NCI-H82 (cell line): ENCODE results near the gene KRTAP22-2.

Source experiments
- DNase-seq: peaks from one replicate; lab custom pipeline; 2025; lab: John Stamatoyannopoulos, UW

The KRTAP22-2 gene

DNA sequence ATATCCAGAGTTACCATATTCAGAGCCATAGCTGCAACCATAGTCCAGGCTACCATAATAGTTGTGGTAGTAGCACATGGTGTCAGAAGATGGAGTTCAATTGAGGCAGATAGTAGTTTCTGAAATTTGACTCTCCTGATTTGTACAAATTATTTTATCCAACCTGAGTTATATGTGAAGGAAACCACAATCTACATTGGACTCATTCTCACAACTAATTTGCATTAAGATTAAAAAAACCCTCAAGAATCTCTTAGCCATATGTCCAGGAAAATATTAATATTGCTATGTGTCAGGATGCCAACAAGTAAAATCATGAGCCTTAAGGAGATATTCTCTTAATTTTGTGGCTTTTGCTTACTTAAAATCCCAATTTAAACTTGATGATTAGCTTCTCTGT is at the start of gene KRTAP22-2:
TSS of gene KRTAP22-2 (minus strand) at position 101 of the 400 bp plus-strand sequence.
- DNase-seq, result no peak

DNA sequence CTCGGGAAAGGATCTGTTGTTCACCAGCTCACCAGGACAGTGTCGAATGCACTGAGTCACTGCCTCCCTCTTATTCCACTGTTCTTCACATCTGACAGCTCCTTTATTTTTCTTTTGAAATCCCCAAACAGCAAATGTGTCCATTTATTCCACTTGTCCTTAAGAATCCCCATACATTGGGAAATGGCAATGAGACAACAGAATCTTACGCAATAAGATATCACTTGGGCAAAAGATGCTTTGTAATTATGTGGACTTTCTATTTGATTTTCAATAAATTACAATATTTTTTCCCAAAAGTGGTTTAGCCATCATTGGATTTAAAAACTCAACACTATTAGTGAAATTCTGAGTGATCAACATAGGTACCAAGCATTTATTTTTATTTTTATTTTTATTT is 48.5 kb upstream of the KRTAP22-2 start:
- no peak for DNase-seq

DNA sequence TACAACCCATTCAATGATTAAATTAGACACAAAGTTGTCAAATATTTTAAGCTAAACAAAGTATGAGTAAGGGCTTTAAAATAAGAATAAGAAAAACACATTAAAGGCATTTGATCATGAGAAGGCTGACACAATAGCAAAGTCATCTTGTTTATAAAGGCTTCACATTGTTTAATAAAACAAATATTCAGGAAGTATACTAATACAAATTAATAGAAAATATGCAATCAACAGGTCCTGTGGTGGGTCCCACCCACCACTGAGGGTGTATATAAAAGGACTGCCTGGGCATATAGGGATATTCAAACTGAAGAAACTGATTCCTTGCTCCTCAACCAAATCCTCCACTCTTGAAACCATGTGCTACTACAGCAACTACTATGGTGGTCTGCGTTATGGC is 44.7 kb upstream of the KRTAP22-2 start, which contains the start of gene KRTAP20-2:
TSS of gene KRTAP20-2 (plus strand) at position 301 of the 400 bp plus-strand sequence. CDS start at position 359, 58 bp downstream.
- DNase-seq, result no peak

DNA sequence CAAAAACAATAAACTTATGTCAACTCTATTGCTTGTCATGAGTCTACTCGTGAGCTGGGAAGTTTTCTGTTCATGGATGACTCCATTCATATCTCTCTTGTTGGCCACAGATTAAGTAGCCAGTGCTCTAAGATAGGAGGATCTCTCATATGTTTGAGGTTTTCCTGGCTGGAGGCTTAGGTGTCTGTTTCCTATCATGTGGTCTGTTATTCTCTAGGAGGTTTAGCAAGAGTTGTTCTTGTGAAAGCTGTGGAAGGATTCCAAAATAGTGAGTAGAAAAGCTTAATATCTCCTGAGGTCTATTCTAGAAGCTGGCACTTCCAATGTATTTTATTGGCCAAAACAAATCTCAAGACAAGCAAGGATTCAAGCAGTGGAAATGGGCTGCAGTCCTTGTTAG is 39.0 kb upstream of the KRTAP22-2 start:
- DNase-seq, result no peak

DNA sequence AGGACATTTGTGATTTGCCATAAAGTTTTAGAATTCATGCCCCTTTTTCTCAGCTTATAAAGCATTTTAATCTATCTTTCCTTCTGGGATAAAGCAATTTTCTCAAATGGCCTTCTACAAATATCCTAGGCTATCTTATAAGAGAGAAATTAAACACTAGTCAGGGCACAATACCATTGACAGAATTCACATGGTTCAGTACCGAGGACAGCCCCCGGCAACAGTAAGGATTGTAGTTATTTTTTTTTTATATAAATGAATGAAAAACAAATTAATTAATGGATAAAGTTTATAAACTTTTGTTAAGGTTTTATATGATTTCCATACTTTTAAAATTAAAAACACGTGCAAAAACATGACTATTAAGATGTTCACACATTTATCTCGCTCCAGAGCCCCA is 37.9 kb upstream of the KRTAP22-2 start:
- DNase-seq, result no peak

DNA sequence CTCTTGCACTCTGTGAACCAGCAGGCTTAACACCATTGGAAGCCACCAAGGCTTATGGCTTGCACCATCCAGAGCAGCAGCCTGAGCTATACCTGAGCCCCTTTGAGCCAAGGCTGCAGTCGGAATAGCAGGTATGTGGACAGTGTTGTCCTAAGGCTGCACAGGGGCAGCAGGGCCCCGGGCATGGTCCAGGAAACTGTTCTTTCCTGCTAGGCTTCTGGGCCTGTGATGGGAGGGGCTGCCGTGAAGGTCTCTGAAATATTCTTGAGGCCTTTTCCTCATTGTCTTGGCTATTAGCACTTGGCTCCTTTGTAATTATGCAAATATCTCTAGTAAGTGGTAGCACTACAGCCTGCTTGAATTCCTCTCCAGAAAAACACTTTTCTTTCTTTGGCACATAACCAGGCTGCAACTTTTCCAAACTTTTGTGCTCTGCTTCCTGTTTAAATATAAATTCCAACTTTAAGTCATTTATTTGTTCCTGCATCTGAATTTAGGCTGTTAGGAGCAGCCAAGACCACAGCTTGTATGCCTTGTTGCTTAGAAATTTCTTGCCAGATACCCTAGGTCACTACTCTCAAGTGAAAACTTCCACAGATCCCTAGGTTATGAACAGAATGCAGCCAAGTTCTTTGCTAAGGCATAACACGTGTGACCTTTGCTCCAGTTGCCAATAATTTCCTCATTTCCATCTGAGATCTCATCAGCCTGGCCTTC is 35.4 kb upstream of the KRTAP22-2 start:
- no peak for DNase-seq

DNA sequence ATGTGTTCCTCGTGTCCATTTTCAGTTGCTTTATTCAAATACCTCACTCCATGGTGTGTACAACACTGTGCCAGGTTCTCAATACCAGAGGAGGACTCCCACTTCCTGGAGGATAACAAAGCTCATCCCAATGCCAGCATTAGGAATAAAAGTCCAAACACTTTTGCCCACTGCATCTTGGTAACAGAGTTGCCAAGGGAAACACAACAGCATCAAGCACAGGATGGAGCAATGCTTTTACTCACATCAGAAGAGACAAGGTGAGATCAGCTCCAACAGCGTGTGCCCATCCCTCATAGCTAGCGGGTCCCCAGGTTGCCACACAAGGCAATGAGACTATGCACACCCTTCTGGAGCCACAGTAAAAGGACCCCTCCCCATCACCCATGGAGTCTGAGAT is 33.2 kb upstream of the KRTAP22-2 start:
- no peak for DNase-seq

DNA sequence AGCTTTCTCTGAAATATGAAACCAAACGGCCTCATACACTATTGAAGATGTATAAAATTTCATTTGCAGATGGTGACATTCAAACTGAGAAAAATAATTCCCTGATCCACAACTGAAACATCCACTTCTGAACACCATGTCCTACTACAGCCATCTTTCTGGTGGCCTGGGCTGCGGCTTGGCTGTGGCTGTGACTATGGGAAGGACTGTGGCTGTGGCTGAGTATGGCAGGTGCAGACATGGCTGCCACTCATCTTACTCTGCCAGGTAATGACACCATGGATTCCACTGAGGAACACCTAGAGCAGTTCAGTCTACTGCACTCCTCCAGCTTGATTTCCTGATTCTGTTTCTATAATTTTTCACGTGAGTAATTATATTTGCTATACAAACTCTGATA is 30.3 kb upstream of the KRTAP22-2 start, which contains the start of gene KRTAP20-4:
TSS of gene KRTAP20-4 (plus strand) at position 106 of the 400 bp plus-strand sequence.
- DNase-seq, result no peak

DNA sequence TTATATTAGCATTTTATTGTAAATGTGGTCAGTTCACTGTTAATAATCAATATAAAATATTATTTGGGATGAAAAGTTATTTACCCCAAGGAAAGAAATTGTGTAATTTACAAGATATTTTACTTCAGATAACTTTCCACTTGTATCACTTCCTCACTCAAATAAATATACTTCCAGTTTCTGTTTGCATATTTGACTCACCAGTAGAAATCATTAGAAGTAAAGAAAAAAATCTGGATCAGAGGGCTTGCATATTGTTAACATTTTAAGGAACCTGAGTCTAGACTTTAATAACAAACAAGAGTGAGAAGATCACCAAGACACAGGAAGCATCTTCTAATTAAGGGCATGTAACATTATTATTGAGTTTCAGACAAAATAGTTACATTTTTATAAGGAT is 29.9 kb upstream of the KRTAP22-2 start:
- DNase-seq, result no peak

DNA sequence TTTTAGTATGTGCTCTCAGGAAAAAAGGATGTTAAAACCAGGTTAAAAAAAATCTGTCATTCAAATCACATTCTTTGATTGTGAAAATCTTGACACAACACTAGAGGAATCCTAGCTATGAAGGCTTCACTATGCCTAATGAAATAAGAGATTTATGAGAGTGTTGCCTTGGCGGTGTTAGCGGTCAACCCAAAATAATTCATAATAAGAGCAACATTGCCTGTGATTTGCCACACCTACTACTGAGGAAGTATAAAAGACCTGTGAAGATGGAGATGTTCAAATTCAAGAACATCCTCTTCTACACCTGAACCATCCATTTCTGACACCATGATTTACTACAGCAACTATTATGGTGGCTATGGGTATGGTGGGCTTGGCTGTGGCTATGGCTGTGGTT is 25.9 kb upstream of the KRTAP22-2 start, which contains the start of gene KRTAP20-1:
TSS of gene KRTAP20-1 (plus strand) at position 301 of the 400 bp plus-strand sequence. CDS start at position 331, 30 bp downstream.
- DNase-seq, result no peak

DNA sequence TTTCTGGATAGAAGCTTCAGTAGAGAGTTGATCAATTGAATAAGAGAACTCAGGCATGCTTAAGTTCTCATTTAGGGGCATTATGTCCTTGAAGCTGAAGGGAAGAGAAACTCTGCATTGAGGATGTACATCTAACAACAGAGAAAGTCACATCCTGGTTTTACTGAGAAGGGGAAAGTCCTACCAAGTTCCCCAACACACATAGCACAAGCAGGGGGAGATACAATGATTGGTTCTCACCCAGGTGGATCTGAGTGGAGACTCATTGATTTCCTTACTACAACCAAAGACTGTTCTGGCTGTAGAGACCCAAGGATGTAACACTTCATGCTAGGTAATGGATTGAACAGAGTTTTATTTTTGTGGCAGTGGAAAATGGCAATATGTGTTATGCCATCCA is 25.0 kb upstream of the KRTAP22-2 start:
- no peak for DNase-seq

DNA sequence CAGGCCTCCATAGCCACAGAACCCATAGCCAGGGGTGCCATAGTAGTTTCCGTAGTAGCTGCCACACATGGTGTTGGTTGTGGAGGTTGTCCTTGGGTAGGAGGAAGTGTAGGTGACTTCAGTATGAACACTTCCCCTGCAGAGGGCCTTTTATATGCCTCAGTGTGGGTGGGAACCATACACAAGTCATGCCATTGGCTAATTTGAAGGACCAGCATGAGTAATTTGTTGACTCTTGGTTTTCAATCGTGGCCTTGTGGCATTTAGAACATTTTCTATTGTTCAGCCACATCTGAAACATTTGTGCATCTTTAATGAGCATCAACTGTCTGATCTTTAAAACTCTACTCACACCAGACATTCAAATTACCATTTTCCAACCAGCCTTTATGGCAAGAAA is 23.6 kb upstream of the KRTAP22-2 start, which contains the start of gene KRTAP6-1:
TSS of gene KRTAP6-1 (minus strand) at position 95 of the 400 bp plus-strand sequence. CDS start at position 69, 26 bp downstream.
- DNase-seq, result no peak

DNA sequence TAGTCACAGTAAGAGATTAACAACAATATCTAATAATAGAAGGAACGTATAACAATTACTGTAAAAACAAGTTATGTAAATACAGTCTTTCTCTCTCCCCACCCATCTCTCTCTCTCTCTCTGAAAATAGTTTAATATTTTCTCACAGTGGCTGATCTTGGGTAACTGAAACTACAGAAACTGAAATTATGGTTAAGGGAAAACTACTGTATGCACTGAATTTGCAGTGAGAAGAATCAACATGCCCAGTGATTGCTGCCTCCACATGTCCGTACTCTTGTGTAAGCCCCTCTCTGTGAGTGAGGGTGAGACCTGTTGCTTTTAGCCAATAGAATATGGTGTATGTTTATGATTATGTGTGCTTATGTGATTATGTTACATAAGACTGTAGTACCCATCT is 21.9 kb upstream of the KRTAP22-2 start:
- DNase-seq, result no peak

DNA sequence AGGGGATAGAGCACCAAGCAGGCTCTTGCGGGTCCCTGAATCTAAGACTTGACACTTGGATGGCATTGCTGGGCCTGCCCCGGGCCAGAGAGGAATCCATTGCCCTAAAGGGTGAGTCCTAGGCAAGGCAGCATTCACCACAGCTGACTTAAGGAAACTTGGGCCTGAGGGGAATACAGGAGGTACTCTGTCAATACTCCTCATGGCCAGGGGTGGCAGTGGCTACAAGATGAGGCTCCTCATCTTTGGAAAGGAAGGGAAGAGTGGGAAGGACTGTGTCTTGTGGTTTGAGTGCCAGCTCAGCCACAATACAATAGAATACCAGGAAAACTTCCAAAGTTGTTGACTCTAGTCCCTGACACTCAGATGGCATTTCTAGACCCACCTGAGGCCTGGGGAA is 15.8 kb upstream of the KRTAP22-2 start:
- DNase-seq, result no peak

DNA sequence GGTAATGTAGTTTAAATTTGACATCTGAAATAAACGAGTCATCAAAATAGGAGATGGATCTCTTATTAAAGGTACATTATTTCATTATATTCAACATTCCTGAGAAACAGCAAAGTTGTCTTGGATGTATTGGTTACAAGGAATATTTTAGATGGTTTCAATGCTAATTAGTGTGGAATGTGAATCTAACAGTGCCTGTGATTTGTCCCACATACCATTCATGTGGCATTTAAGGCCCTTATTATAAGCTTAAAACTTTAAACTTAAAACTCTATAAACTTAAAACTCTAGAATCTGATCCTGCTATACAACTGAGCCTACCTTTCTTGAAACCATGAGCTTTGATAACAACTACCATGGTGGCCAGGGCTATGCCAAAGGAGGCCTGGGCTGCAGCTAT is 10.6 kb upstream of the KRTAP22-2 start, which contains the start of gene KRTAP22-1:
TSS of gene KRTAP22-1 (plus strand) at position 301 of the 400 bp plus-strand sequence.
- DNase-seq, result no peak

DNA sequence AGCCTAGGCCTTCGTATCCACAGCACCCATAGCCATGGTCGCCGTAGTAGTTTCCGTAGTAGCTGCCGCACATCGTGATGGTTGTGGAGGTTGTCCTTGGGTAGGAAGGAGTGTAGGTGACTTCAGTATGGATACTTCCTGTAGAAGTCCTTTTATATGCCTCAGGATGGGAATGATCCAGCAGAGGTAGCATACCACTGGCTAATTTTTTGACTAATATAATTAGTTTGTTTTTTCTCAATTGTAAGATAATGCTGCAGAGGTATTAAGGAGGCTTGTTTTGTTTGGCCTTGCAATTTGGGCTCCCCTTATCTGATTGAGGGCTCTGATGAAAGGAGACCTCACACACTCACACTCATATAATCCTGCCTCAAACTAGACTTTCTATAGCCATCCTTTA is 8.6 kb upstream of the KRTAP22-2 start, which contains the start of gene KRTAP6-2:
TSS of gene KRTAP6-2 (minus strand) at position 101 of the 400 bp plus-strand sequence. CDS start at position 73, 28 bp downstream.
- no peak for DNase-seq

DNA sequence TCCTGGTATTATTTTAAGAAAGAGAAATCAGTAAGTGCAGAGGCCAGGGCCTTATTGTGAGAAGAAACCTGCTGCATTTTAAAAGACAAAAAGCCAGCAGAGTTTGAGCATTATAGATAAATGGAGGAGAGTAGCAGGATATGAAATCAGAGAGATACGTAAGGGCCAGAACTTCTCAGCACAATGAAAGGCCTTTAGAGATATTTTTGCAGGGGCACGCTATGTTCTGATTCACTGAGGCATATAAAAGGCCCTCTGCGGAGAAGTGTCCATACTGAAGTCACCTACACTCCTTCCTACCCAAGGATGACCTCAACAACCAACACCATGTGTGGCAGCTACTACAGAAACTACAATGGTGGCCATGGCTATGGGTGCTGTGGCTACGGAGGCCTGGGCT is 1.9 kb upstream of the KRTAP22-2 start, which contains the start of gene KRTAP6-3:
TSS of gene KRTAP6-3 (plus strand) at position 301 of the 400 bp plus-strand sequence. CDS start at position 307, 6 bp downstream.
- no peak for DNase-seq

DNA sequence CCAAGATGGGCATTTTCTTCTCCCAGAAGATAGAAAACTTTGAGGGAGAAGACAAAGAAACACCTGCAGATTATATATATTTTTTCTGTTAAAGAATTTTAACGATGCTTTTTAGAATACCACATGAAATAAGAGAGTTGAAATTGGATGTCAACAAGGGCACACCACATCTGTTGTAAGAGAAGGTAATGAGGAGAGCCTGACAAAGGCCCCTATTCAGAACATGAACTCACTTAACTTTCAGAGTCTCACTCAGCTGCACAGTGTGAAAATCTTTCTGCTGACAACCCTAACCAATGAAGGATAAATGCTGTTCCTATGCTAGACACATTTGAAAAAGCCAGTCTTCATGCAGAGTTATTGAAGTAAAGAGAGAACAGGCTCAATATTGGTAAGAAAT is 7.3 kb downstream of the KRTAP22-2 start:
- DNase-seq, result no peak

DNA sequence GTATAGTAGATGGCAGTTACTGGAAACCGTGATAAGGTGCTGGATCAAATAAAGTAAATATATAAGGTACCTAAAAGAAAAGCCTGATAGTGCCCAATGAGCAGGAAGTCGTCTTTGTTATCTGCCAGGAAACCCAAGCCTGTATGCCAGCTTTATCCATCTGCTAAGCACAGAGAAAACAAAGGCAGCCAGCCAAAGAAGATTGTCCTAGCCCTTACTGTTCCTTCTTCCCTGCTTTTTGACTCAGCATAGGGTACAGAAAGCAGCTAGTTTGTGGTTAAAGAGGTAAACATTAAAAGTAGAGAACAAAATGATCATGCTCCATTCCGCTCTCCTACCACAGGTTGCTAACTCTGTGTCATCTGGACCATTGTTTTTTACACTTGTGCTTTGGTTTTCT is 10.1 kb downstream of the KRTAP22-2 start:
- DNase-seq, result no peak

DNA sequence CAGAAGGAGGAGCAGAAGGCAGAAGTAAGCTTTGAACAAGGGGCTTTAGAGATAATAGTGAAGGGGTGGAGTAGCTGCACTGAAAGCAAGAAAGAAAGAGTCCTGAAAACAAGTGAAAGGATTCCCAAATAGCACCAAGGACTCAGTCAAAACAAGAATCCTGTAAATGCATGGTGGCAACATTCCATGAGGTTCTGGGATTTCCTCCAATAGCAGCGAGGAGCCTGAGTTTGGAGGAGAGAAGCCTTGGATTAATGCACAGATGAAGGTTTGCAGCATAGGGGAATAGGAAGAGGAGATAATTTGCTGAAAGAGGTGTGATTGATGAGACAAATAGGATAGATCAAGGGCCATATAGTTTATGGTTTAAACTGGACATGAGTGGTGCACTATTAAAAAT is 10.9 kb downstream of the KRTAP22-2 start:
- DNase-seq, result no peak

DNA sequence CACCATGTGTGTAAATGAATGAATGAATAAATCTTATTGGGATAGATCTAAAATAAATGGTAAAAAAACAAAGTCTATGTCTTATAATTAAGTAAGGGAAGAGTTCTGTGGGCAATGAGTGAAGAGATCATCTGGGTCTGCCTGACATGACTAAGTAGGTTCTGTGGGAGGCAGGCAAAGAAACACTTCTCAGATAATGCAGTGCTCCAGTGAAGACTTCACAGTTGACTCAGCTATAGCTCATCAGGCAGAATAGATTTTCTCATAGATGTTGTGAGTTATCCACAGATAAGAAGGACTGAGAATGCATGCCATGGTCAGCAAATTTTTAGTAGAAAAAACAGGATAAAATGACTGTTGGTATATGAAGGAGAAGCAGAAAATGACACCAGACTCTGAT is 12.4 kb downstream of the KRTAP22-2 start:
- no peak for DNase-seq

DNA sequence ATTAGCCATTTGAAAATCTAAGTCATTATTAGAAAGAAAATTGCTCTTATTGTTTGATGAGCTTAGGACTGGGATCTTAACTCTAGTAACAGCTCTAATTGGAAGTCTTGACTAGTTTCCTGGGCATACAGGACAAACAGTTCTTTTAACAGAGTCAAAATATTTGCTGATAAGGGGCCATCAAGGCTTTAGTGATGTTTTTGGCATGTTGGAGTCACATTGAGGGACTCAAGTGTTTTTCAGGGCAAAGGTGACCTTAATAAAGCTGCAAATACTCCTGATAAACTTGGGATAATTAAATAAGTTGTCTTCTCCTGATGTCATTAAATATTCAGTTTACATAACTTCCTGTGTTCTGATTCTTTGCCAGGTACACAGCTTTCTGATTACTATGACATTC is 22.6 kb downstream of the KRTAP22-2 start:
- DNase-seq, result no peak

DNA sequence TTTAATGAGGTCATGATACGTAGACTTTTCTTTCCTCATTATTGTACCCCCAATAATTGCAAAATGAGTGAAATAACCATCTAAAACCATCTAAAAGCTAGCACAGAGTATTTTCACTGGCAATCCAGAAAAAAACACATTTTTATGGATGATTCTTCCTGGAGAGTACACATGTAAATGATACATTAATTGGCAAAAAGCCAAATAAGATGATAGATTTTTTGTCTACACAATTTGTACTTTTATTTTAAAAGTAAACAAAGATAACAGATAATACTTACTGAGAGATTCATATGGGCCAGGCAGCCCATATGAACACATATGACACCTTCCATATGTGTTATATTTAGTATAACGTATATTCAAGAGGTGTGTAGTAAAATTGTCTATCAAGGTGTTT is 26.6 kb downstream of the KRTAP22-2 start:
- no peak for DNase-seq
